RWPE2 (cell line): Measurements from ENCODE around the gene KIDINS220.

Experiments used
- ATAC-seq: fragments of 200-7000 bp; cut with Tn5 transposase; 3 replicates; pipeline ENCODE4 v1.9.1; 2021; ENCODE audit warnings: low read depth
- DNase-seq: peaks from one replicate; pipeline ENCODE4 v3.0.0-alpha.2; 2020; ENCODE audit warnings: low spot score
- H3K27ac ChIP-seq: fragments of 450-650 bp; 2 replicates; pipeline ENCODE4 v1.5.1; 2017; ENCODE audit warnings: mild to moderate bottlenecking; ENCODE audit not compliant: poor library complexity, severe bottlenecking
- H3K27me3 ChIP-seq: fragments of 250-450 bp; sonication (Bioruptor Pico); 2 replicates; pipeline ENCODE4 v1.5.1; 2021; ENCODE audit warnings: mild to moderate bottlenecking, moderate library complexity; ENCODE audit not compliant: insufficient read depth, poor library complexity, severe bottlenecking
- H3K36me3 ChIP-seq: fragments of 250-450 bp; sonication (Bioruptor Pico); 2 replicates; pipeline ENCODE4 v1.5.1; 2020; ENCODE audit warnings: low read depth, mild to moderate bottlenecking, moderate library complexity
- H3K4me1 ChIP-seq: fragments of 250-450 bp; sonication (Bioruptor Pico); 2 replicates; pipeline ENCODE4 v1.5.1; 2021; ENCODE audit warnings: mild to moderate bottlenecking, moderate library complexity; ENCODE audit not compliant: insufficient read depth, poor library complexity, severe bottlenecking
- H3K4me3 ChIP-seq: fragments of 250-450 bp; sonication (Bioruptor Pico); 2 replicates; pipeline ENCODE4 v1.5.1; 2021; ENCODE audit warnings: mild to moderate bottlenecking, moderate library complexity; ENCODE audit not compliant: severe bottlenecking
- H3K9me3 ChIP-seq: fragments of 250-450 bp; sonication (Bioruptor Pico); 2 replicates; pipeline ENCODE4 v1.5.1; 2021; ENCODE audit warnings: mild to moderate bottlenecking, moderate library complexity; ENCODE audit not compliant: severe bottlenecking
- CTCF ChIP-seq: fragments of 450-650 bp; IDR thresholded peaks from one replicate; pipeline ENCODE4 v1.5.1; 2017; ENCODE audit warnings: mild to moderate bottlenecking, moderate library complexity; ENCODE audit not compliant: poor library complexity, severe bottlenecking

The KIDINS220 gene

GRCh38 chr2:8884812-8885211 lies 47.4 kb upstream of the KIDINS220 start:
- Histone ChIP-seq H3K4me1 (no peaks in the 10 kb centered on the region), H3K36me3 (peaks cover 8% of the 10 kb centered on the region), H3K27ac (no peak overlapping the region), H3K4me3 (no peak overlapping the region), H3K9me3 (no peaks in the 10 kb centered on the region), H3K27me3 (no peaks in the 10 kb centered on the region)
- TF ChIP-seq CTCF, result no peak
- DNase-seq (no peak), ATAC-seq (no peak)

GRCh38 chr2:8882094-8882493 lies 44.7 kb upstream of the KIDINS220 start:
- H3K27me3 ChIP-seq, result no peaks in the 10 kb centered on the region
- no peak for ATAC-seq
- no peaks in the 10 kb centered on the region for H3K4me1 ChIP-seq
- TF ChIP-seq CTCF, result peak; percentile 6
- no peak overlapping the region for H3K27ac ChIP-seq
- H3K36me3 ChIP-seq, result peaks cover 12% of the 10 kb centered on the region
- no peak for DNase-seq
- no peak overlapping the region for H3K4me3 ChIP-seq
- H3K9me3 ChIP-seq, result no peaks in the 10 kb centered on the region

GRCh38 chr2:8877894-8878293 lies 40.5 kb upstream of the KIDINS220 start:
- ATAC-seq (no peak), DNase-seq (no peak)
- no peak overlapping the region for H3K27ac ChIP-seq
- no peaks in the 10 kb centered on the region for H3K27me3 ChIP-seq
- no peaks in the 10 kb centered on the region for H3K4me1 ChIP-seq
- TF ChIP-seq CTCF, result no peak
- H3K4me3 ChIP-seq, result no peak overlapping the region
- H3K9me3 ChIP-seq, result no peaks in the 10 kb centered on the region
- peaks cover 41% of the 10 kb centered on the region for H3K36me3 ChIP-seq

- H3K27ac ChIP-seq, result no peak overlapping the region
- ATAC-seq (no peak), DNase-seq (no peak)
- H3K27me3 ChIP-seq, result no peaks in the 10 kb centered on the region
- H3K36me3 ChIP-seq, result peaks cover 46% of the 10 kb centered on the region
- H3K4me1 ChIP-seq, result no peaks in the 10 kb centered on the region
- H3K9me3 ChIP-seq, result no peaks in the 10 kb centered on the region
- TF ChIP-seq CTCF, result no peak
- no peak overlapping the region for H3K4me3 ChIP-seq
These were observed 39.9 kb upstream of the KIDINS220 start for GRCh38 chr2:8877332-8877731.

- no peaks in the 10 kb centered on the region for H3K27me3 ChIP-seq
- no peak overlapping the region for H3K27ac ChIP-seq
- no peak for DNase-seq
- no peak for TF ChIP-seq CTCF
- H3K9me3 ChIP-seq, result no peaks in the 10 kb centered on the region
- H3K4me1 ChIP-seq, result no peaks in the 10 kb centered on the region
- ATAC-seq, result no peak
- H3K36me3 ChIP-seq, result peaks cover 44% of the 10 kb centered on the region
- no peak overlapping the region for H3K4me3 ChIP-seq
These were observed 39.2 kb upstream of the KIDINS220 start for GRCh38 chr2:8876628-8877027.
